ENCODE results near the gene USP6NL.

- TF ChIP-seq POLR2AphosphoS5 (IDR thresholded peaks at IDR 0.05; ENCODE audit: low read depth, low read length) (no peak), TAF1 (IDR thresholded peaks at IDR 0.05; ENCODE audit: borderline replicate concordance, insufficient read depth, low read length) (no peak), REST (IDR thresholded peaks at IDR 0.05; ENCODE audit: insufficient read depth in 1 of 2, low read depth in 2 of 2, low read length in 2 of 2) (no peak)
Observed at GRCh38 chr10:11527691-11528255, 83.7 kb downstream of the USP6NL start.

All from PFSK-1 (cell line).